CD4-positive, alpha-beta T cell treated with Interleukin-10 for 1 hour (primary cell): ENCODE results near the gene TMEM150A.
"Not testable (repeated sequence)": the region's sequence is repeated elsewhere in the genome, so short reads cannot be mapped to it uniquely, and the experiment has no call there.

Source experiments
- DNase-seq: peaks from one replicate; pipeline ENCODE4 v3.0.0-alpha.2; 2020

Gene TMEM150A, protein sequence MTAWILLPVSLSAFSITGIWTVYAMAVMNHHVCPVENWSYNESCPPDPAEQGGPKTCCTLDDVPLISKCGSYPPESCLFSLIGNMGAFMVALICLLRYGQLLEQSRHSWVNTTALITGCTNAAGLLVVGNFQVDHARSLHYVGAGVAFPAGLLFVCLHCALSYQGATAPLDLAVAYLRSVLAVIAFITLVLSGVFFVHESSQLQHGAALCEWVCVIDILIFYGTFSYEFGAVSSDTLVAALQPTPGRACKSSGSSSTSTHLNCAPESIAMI

DNA sequence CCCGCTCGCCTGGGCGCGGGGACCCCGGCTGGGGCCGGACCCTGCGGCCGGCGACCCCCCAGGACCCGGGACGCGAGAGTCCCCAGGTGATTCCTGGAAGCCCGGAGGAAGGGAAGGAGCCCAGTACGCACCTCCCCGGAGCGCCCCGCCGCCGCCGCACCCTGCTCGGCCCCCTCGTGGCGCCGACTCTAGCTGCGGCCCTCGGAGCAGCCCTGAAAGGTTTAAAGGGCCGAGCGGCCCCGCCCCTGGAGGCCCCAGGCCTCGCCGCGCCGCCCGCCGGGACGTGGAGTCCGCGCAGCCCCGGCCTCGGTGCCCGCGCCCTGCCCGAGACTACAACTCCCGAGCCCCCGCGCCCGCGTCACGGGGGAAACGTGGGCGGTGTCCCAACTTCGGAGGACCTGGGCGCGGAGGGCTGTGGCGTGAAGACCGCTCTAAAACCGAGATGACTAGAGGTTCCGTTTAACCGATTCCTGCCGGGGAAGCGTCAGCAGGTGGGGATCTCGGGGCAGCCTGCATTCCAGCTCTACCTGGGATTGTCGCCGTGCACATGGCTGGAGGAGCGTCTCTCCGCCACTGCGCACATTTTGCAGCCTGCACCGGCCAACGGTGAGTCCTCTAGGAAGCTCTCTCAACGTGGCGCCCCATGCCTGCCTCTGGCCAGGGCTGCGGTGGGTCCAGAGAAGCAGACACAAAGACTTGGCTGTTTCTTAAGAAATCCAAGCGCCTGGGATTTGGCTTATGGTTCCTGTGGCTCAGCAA is at the start of gene TMEM150A:
TMEM150A (minus strand) TSS at position 223 of the 759 bp plus-strand sequence. CDS start 750 bp downstream, outside the sequence.
- peak; percentile 90 for DNase-seq

DNA sequence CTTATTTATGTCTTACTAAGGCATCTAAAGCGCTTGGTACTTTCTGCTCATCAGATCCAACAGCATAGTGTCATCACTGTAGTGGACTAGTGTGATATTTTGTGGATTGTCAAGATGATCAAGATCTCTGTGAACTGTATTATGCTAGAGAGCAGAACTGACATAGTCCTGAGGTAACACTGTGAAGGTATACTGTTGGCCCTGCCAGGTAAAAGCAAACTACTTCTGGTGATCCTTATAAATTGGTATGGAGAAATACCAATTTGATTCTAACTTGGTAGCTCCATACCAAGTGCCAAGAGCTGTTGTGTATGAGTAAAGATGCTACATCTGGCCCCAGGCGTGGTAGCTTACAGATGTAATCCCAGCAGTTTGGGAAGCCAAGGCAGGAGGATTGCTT is 49.6 kb upstream of the TMEM150A start:
- no peak for DNase-seq

DNA sequence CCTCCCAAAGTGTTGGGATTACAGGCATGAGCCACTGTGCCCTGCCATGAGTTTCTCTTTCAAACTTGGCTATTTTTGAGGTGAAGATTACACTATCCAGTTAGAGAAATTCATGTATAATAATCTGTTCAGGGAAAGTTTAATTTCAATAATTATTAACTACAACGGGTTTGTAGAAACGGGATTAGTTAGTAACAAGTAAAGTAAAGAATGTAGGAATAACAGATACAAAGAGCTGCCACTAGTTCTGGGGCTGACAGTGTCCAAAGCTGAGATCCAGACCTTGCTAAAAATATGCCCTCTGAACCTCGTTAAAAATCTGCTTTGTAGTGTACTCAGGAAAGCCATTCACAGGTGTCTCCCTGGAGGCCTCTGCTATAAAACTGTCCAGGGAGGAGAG is 48.6 kb upstream of the TMEM150A start:
- DNase-seq: no peak

DNA sequence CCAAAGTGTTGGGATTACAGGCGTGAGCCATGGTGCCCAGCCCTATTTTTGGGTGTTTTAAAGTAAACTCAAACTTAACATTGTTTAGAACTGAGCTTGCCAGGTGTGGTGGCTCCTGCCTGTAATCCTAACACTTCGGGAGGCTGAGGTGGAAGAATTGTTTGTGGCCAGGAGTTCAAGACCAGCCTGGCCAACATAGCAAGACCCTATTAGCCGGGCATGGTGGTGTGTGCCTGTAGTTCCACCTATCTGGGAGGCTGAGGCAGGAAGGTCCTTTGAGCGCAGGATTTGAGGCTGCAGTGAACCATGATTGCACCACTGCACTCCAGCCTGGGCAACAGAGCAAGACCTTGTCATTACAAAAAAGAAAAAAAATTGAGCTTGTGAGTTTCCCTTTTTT is 48.0 kb upstream of the TMEM150A start:
- no peak for DNase-seq

DNA sequence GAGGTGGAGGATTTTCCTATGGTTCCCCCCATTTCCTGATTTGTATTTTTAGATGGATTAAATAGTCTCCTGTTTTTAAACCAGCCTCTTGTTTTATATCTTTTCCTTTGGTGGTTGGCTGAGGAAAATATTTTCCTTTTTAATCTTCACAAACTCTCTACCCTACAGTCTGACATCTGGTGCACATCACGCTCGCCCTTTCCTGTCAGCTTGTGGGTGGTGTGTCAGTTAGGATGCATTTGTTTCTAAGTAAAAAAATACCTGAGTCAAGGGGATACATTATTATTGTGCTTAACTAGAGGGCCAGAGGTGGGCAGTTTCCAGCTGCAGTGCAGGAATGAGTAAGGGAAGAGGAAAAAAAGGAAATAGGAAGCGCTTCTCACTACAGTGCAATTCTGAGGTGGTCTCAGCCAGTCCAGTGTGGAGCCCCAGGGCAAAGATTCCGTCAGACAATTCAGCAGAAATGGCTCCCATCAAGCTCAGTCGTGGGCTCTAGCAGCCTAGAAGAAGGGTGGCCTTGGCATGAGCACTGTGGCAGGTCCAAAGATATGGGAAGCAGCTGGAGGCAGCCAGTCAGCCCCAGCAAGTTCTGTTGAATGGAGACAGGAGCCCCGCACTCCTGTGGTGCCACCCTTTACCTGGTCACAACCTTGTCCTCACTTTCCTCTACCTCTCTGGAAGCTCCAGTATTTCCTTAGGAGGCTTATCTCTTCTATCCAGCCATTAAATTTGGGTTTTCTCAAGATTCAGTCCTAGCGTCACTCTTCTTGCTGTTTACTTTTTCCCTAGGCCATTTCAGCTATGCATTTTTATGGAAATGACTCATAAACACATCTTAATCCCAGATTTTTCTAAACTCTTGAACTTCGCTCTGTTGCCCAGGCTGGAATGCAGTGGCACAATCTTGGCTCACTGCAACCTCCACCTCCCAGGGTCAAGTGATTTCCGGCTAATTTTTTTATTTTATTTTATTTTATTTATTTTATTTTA is 47.0 kb upstream of the TMEM150A start:
- DNase-seq: no peak

DNA sequence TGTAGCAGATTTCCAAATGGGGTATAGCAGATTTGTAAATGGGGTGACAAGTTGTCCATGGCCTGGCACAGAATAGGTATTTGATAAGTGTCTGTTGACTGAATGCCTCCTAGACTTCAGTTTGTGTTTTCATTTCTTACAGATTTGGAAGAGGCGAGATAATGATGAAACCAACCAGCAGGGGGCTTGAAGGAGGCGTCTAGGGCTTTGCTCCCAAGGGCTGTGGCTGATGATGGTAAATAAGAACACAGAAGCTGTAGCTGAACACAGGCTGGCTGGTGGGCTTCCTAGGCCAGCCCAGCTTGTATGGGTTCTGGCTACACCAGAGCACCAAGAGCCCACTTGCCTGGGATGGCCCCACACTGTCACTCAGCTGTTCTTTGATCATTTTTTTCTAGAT is 46.1 kb upstream of the TMEM150A start:
- peak; percentile 19 for DNase-seq

DNA sequence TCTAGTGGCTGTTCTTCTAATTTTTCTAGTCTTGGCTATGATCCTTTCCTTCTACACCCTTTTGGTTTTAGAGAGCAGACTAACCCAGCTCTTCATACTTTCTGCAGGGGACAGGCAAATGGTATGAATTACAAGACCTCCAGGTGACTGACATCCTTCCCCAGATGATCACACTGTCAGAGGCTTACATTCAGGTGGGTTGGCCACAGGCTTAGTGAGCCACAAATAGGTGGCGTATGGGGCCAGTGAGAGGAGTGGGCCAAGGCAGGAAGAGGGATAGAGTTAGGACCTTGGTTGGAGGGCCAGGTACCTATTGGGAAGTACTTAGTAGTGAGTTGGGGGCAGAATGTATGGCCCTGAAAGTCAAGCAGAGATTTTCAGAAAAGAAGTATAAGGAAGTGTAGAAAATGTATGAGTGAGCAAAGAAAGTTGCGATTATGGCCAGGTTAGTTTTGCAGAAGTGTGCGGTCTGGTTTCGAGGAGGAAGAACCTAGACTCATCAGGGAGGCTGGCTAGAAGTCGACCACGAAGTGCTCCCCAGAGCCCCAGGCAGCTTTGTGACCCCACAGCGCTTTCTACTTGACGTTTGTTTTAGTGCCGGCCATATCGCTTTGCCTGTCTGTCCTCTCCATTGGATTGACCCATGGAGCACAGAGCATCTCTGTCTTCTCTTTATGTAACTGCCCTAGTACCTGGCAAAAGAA is 45.5 kb upstream of the TMEM150A start:
- no peak for DNase-seq

DNA sequence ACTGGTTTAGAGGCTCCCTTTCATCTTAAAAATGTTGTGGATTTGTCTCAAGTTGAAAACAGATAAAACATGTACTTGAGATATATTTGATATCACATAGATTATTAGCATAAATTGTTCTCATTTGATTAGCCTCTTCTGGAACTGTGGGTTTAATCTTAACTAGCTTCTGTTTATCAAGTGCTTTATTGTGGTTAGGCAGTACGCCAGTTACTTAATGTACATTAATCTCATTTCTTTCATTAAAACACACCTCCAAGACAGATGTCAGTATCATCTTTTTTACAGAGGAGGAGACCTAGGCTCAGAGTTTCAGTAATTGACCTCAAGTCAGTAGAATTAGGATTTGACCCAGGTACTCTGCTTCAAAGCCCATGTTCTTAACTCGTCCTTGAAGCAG is 43.7 kb upstream of the TMEM150A start:
- no peak for DNase-seq

DNA sequence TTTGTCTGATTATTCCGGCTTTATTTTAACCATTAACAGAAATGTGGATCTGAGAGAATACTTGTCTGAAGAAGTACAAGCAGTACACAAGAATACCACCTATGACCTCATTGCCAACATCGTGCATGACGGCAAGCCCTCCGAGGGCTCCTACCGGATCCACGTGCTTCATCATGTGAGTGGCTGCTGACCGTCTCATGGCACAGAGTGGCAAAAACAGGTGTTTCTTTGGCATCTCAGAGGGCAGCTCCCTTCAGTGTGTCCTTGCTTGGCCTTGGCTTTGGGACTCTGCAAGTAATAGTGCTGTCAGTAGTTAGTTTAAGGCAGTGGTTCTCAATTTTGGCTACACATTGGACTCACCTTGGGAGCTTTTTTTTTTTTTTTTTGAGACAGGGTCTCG is 42.4 kb upstream of the TMEM150A start:
- no peak for DNase-seq

DNA sequence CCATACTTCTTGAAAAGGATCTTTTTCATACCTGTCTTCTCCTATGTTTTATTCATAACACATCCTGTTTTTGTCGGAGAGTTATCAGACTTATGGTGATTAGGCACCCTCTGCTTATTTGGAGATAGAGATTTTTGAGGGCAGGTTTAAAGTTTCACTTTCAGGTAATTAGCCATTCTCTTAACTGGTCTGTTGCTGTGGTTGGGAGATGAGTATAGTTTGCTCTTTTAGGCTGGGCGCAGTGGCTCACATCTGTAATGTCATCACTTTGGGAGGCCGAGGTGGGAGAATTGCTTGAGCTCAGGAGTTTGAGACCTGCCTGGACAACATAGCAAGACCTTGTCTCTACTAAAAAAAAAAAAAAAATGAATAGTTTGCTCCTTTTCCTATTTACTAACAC is 40.2 kb upstream of the TMEM150A start:
- DNase-seq: peak; percentile 16

DNA sequence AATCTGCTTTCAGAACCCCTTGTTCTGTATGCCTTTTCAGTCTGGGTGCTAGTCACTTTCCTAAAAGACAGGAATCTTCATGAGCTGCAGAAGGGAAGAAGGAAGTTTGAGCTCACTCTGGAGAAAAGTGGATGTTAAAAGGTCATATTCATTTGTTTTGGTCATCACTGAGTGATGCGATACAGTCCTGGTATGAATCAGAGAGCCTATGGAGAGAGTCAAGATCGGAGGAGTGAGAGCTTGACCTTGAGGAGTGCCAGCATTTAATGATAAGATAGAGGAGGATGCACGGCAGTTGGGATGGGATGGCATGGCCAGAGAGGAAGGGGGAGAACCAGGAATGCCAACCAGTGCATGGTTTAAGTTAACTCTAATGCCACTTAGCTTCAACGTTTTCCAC is 33.1 kb upstream of the TMEM150A start:
- DNase-seq: no peak

DNA sequence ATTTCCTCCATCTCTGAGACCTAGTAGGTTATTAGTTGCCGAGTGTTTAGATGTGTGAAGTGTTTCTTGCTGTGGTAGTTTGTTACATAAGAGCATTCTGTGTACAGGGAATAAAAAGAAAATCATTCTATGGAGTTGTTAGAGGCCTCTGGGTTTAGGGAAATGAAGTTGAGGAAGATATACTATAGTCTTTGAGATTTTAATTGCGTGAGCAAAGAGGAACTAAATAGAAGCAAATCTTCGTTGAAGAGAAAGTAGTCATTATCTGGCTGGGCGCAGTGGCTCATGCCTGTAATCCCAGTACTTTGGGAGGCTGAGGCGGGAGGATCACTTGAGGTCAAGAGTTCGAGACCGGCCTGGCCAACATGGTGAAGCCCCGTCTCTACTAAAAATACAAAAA is 32.5 kb upstream of the TMEM150A start:
- no peak for DNase-seq

DNA sequence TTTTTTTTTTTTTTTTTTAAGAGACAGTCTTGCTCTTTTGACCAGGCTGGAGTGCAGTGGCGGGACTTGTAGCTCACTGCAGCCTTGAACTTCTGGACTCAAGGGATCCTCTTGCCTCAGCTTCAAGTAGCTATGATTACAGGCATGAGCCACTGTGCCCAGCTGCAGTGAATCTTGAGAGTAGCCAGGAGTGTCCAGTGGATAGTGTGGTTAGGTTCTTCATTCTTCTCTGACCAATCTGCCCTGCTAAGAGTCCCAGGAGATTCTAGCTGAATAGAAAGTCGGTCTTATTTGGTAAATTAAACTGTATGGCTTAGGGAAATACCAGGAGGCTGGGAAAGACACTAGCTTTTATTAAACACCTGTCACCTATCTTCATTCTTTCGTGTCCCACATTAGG is 28.8 kb upstream of the TMEM150A start:
- DNase-seq: no peak

DNA sequence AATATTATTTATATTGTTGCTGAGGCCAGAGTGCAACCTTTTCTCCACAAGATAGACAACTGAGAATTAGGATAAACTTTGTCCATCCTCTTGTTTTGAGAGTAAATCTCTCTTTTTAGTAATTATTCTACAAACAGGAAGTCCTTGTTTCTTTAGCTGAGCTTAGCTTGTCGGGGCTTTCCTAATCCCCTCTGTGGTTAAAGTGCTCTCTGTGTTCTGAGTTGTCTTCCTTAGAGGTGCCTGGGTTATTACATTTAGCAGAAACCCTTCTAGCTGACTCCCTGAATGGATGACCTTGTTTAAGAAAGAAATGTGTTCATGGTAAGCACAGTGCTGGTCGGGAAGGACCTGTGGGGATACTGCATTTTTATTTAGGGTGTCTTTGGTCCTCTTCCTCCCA is 26.2 kb upstream of the TMEM150A start:
- DNase-seq: no peak

DNA sequence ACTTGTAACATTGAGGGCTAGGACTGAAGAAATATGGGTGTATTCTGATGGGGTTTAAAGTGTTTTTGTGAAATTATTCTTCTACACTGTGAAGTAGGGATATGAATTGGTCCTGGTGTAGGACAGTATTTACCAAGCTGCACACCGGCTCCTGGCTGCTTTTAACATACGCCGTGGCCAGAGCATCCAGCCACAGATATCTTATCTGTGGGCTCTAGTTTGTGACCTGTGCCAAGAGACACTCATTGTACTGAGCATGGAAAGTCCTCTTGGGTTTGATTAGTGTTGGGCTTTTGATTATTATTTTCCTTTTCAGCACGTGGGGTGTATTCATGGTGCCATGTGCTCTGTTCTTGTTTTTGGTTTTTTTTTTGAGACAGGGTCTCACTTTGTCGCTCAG is 21.5 kb upstream of the TMEM150A start:
- no peak for DNase-seq

DNA sequence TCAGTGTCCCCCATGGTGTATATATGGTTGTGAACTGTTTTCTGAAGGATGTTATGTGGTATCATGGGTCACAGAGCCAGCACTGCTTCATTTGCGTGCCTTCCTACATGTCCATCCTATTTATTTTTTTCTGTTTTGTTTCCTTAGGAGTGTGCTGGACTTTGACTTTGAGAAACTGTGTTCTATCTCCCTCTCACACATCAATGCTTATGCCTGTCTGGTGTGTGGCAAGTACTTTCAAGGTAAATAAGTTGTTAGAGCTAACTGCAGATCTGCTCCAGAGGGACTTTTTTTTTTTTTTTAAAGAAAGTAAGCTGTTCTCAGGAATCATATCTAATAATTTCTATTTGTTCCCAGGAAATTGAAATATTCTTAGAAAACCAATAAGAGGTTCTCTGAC is 18.8 kb upstream of the TMEM150A start:
- no peak for DNase-seq

DNA sequence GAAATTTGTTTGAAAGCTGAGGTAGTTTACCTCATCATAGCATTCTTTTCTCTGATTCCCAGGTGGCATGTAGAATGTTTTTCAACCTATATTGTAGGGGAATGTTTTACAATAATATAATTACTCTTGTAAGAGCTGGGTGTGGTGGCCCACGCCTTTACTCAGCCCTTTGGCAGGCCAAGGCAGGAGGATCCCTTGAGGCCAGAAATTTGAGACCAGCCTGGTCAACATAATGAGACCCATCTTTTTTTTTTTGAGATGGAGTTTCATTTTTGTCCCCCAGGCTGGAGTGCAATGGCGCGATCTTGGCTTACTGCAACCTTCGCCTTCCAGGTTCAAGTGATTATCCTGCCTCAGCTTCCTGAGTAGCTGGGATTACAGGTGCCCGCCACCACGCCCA is 17.1 kb upstream of the TMEM150A start:
- no peak for DNase-seq

DNA sequence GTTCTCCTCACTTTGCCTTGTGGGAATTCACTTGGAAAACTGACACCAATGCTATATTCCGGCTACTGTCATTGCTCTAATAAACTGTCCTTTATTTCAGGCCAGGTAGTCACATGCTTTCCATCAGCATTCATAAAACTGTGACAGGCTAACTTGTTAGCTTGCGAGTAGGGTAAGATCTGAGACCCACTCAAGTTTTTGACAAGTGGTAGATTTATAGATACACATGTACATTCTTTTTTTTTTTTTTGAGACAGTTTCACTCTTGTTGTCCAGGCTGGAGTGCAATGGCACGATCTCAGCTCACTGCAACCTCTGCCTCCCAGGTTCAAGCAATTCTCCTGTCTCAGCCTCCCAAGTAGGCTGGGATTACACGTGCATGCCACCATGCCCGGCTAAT is 15.2 kb upstream of the TMEM150A start:
- not testable (repeated sequence) for DNase-seq

DNA sequence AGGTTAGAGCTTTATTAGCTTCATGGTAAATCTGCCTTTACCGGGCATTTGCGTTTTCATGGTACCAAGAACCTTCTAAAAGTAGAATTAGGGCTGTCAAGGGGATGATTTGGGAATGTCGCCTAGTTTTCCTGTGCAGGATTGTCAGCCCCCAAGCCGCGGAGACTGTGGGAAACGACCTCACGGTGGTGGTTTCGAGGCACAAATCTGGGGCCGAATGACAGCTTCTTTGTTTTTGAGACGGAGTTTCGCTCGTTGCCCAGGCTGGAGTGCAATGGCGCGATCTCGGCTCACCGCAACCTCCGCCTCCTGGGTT is 12.9 kb upstream of the TMEM150A start:
- no peak for DNase-seq

DNA sequence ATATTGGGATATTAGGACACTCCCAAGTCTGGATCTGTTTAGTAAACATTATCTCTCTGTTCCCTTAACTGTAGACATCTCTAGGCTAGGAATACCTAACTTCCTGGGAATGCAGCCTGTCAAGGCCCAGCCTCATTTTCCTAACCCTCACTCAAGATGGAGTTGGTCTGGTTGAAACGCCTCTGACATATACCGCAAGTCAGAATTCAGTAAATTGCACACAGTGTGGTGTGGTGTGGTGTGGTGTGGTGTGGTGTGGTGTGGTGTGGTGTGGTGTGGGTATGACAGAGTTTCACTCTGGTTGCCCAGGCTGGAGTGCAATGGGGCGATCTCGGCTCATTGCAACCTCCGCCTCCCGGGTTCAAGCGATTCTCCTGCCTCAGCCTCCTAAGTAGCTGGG is 12.3 kb upstream of the TMEM150A start:
- not testable (repeated sequence) for DNase-seq

DNA sequence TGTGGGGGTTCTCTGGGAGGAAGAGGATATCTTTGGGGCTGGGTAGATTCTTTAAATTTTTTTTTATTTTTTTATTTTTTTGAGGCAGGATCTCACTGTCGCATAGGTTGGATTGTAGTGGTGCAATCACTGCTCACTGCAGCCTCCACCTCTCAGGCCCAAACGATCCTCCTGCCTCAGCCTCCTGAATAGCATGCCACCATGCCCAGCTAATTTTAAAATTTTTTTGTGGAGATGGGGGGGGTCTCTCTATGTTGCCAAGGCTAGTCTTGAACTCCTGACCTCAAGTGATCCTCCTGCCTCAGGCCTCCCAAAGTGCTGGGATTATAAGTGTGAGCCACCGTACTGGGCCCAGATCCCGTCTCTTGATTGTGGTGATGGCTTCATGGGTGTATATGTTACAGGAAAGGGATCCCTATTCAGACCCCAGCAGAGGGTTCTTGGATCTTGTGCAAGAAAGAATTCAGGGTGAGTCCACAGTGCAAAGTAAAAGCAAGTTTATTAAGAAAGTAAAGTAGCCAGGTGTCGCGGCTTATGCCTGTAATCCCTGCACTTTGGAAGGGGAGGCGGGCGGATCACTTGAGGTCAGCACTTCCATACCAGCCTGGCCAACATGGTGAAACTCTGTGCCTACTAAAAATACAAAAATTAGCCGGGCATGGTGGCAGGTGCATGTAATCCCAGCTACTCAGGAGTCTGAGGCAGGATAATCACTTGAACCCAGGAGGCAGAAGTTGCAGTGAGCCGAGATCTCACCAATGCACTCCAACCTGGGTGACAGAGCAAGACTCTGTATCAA is 11.4 kb upstream of the TMEM150A start:
- DNase-seq: no peak
